ENCODE results near the gene FKBP5. TPM values are rescaled to one million over a fixed set of nuclear protein-coding genes. Genes with fewer than 3 reads are reported as not detected.

The FKBP5 gene
- total and polyA plus RNA-seq, 9 of the 15 experiments (the other 6 are each of a cell fraction or from before 2014, with no cell fraction given): 32.7 to 151 (median 75.0) TPM

DNA sequence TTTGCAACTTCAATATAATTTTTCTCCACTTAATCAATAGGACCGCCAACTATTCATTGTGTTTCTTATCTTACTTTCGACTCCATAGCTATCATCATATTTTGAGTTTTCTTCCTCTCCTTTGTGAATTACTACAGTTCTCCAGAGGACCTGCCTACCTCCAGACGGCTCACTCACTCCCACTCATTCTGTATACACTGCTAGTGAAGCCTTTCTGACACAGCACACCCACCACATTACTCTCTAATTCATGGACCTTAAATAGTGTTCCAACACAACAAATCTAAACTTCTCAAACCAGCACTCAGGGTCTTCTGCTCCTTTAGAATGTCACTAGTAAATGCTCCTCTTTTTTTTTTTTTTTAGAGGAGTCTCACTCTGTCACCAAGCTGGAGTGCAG lies 23.8 kb downstream of the FKBP5 start:
- ATAC-seq: peak; percentile 80

More for the DNA sequence above, 23.8 kb downstream of the FKBP5 start:
- WGBS (ENCODE audit: insufficient coverage, low coverage, missing lambda C conversion rate): 22% methylated on average over 3 of the region's 3 CpGs
- Histone ChIP-seq H3K27me3 (ENCODE audit: control insufficient read depth in 2 of 2, insufficient read depth in 2 of 2, low read length in 2 of 2) (no peaks in the 10 kb centered on the region), H3K4me2 (ENCODE audit: insufficient read depth, low read length) (no peak overlapping the region), H3K9me3 (replicated peaks; ENCODE audit: control insufficient read depth, insufficient read depth, low read depth, low read length) (no peaks in the 10 kb centered on the region), H3K9me1 (ENCODE audit: control insufficient read depth, insufficient read depth, low read length) (no peaks in the 10 kb centered on the region), H3K79me2 (ENCODE audit: control insufficient read depth, insufficient read depth, low read length) (peaks cover 80% of the 10 kb centered on the region), H3K27ac (ENCODE audit: extremely low read depth, low read depth, low read length) (no peak overlapping the region), H3K9ac (ENCODE audit: insufficient read depth in 1 of 2, low read depth in 2 of 2, low read length in 2 of 2) (no peak overlapping the region), H4K20me1 (replicated peaks; ENCODE audit: control insufficient read depth, insufficient read depth, low read length) (peaks cover 4% of the 10 kb centered on the region; the same call in 1 of the 2 replicates), H3K4me3 (no peak overlapping the region), H3K36me3 (ENCODE audit: control insufficient read depth, insufficient read depth, low read length) (peaks cover 5% of the 10 kb centered on the region; the same call in 1 of the 3 replicates), H2AFZ (ENCODE audit: low read depth, low read length) (no peak overlapping the region), H3K4me1 (replicated peaks in 1 of 2; ENCODE audit: control insufficient read depth in 2 of 2, insufficient read depth in 2 of 2, low read length in 2 of 2) (peaks cover 10 to 20% of the 10 kb centered on the region in 2 experiments; a peak in 4 of 5 replicates)
- CTCF ChIA-PET (ENCODE audit: low intra/inter-chr PET ratio): no interaction called here
- TF ChIP-seq ZNF121 (CRISPR knock-in tag; conservative IDR thresholded peaks at IDR 0.05): no peak
- no peak for TF ChIP-seq ZNF780A (CRISPR knock-in tag; IDR thresholded peaks at IDR 0.05)
- TF ChIP-seq ZBTB33 (CRISPR knock-in tag; IDR thresholded peaks at IDR 0.05): 0 out of 2 replicates have a peak, but pooled peaks have one; percentile 42
- TF ChIP-seq ARID1B (IDR thresholded peaks at IDR 0.05): 0 out of 2 replicates have a peak, but pooled peaks have one; percentile 6
- no peak for TF ChIP-seq ZNF695 (CRISPR knock-in tag; IDR thresholded peaks at IDR 0.05)
- TF ChIP-seq CHAMP1 (IDR thresholded peaks at IDR 0.05): 0 out of 2 replicates have a peak, but pooled peaks have one; percentile 45
- peak; percentile 69 for TF ChIP-seq EGR1 (conservative IDR thresholded peaks at IDR 0.05)
- TF ChIP-seq DPF2 (IDR thresholded peaks at IDR 0.05): 0 out of 2 replicates have a peak, but pooled peaks have one; percentile 15
- TF ChIP-seq SUPT5H (IDR thresholded peaks at IDR 0.05): 0 out of 2 replicates have a peak, but pooled peaks have one; percentile 21
- TF ChIP-seq SMARCB1 (IDR thresholded peaks at IDR 0.05; ENCODE audit: insufficient read length, low read depth): no peak
- TF ChIP-seq THRAP3 (IDR thresholded peaks at IDR 0.05; ENCODE audit: borderline replicate concordance): 0 out of 2 replicates have a peak, but pooled peaks have one; percentile 23
- peak; percentile 29 for FAIRE-seq
- no TSS peak for BruUV-seq (replicated peaks)
- POLR2A ChIA-PET: interaction anchor here (1.6 to 2.8 kb wide), 2 partner anchors 10 to 15 kb away, joined by 4 to 14 read pairs; no protein-coding TSS in a partner anchor
- in situ Hi-C loops (cut with MboI) (no loop called here), intact Hi-C loops (cut with micrococcal nuclease) (no loop called here)
- peak in 1 of 4 experiments; percentile 38 for DNase-seq (ENCODE audit: extremely low read depth in 1 of 4, low spot score in 3 of 4)
